A673 (cell line): ENCODE measurements around the gene CLSTN2.

Source experiments
- EZH2 ChIP-seq: fragments of 200-600 bp; sonication (generic); IDR thresholded peaks from 2 replicates; pipeline ENCODE4 v1.6.1; 2017; ENCODE audit warnings: borderline replicate concordance, low read depth, mild to moderate bottlenecking, mixed read lengths, antibody characterized with exemption, low read length; ENCODE audit not compliant: poor library complexity, severe bottlenecking
- TF ChIP-seq, protein P1 (sequence below): fragments of 300-800, 200-600 bp; sonication (generic); conservative IDR thresholded peaks from 2 replicates; pipeline ENCODE4 v1.5.1; 2017; ENCODE audit warnings: low read depth, mild to moderate bottlenecking, antibody characterized with exemption, low read length, moderate library complexity, mixed read lengths

- TF ChIP-seq, protein P1, sequence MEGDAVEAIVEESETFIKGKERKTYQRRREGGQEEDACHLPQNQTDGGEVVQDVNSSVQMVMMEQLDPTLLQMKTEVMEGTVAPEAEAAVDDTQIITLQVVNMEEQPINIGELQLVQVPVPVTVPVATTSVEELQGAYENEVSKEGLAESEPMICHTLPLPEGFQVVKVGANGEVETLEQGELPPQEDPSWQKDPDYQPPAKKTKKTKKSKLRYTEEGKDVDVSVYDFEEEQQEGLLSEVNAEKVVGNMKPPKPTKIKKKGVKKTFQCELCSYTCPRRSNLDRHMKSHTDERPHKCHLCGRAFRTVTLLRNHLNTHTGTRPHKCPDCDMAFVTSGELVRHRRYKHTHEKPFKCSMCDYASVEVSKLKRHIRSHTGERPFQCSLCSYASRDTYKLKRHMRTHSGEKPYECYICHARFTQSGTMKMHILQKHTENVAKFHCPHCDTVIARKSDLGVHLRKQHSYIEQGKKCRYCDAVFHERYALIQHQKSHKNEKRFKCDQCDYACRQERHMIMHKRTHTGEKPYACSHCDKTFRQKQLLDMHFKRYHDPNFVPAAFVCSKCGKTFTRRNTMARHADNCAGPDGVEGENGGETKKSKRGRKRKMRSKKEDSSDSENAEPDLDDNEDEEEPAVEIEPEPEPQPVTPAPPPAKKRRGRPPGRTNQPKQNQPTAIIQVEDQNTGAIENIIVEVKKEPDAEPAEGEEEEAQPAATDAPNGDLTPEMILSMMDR = no peak
- TF ChIP-seq EZH2 = no peak
Measured at GRCh38 chr3:140469491-140469890, 534.5 kb downstream of the CLSTN2 start.
